SU-DHL-6 (cell line): Measurements from ENCODE around the gene LAMA2.

Experiments
- CTCF ChIP-seq: fragments of 200-600 bp; sonication (generic); IDR thresholded peaks from one replicate; pipeline ENCODE4 v1.5.1; 2017; ENCODE audit warnings: antibody characterized with exemption, mild to moderate bottlenecking, low read length, moderate library complexity; ENCODE audit not compliant: insufficient read depth, poor library complexity, severe bottlenecking
- EZH2phosphoT487 ChIP-seq: fragments of 200-600 bp; sonication (generic), shearing (Covaris generic); conservative IDR thresholded peaks from 2 replicates; pipeline ENCODE4 v1.6.1; 2018; ENCODE audit warnings: mild to moderate bottlenecking, antibody characterized with exemption, low read length, moderate library complexity, mixed read lengths

DNA sequence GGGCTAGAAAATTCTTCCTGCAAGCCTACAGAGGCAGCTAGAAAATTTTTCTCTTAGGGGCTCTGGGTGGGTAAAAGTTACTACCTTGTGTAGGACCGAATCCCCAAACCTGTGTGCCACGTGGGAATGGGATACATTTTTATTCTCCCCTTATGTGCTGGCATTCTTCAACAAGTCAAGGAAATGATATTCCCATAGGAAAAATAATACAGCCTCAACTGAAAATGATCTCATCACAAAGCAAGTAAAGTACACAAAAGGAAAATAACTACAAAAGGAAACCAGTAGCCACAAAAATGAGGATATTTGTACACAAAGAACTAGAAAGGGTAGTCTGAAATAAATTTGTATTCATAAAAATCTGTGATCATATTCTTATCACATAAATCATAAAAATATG lies 298.1 kb downstream of the LAMA2 start:
- no peak for TF ChIP-seq CTCF
- no peak for TF ChIP-seq EZH2phosphoT487
